Mesenchymal stem cell (in vitro differentiated cells and primary cell): Measurements from ENCODE around the gene ZNF396.

Experiments
- DNase-seq: peaks from one replicate; pipeline ENCODE4 v3.0.0-alpha.2; 2013
- H2AFZ ChIP-seq: one replicate; pipeline ENCODE4 v1.6.1; 2013; ENCODE audit warnings: low read depth, mild to moderate bottlenecking, control low read depth, inconsistent platforms, low read length, moderate library complexity
- H2AK5ac ChIP-seq: 2 replicates; pipeline ENCODE4 v1.6.1; 2013; ENCODE audit warnings: low read length, moderate library complexity, mild to moderate bottlenecking, inconsistent platforms; ENCODE audit not compliant: severe bottlenecking
- H2BK120ac ChIP-seq: one replicate; pipeline ENCODE4 v1.6.1; 2013; ENCODE audit warnings: low read depth, mild to moderate bottlenecking, inconsistent platforms, low read length, moderate library complexity
- H2BK12ac ChIP-seq, 2 experiments: one replicate each; pipeline ENCODE4 v1.6.1; 2013; ENCODE audit warnings: inconsistent platforms in 2 of 2, low read length in 2 of 2, mild to moderate bottlenecking in 2 of 2, moderate library complexity in 2 of 2, control low read depth in 1 of 2
- H2BK15ac ChIP-seq: one replicate; pipeline ENCODE4 v1.6.1; 2013; ENCODE audit warnings: mild to moderate bottlenecking, low read depth, inconsistent platforms; ENCODE audit not compliant: poor library complexity, severe bottlenecking
- H2BK5ac ChIP-seq: 2 replicates; pipeline ENCODE4 v1.6.1; 2013; ENCODE audit warnings: low read depth, mild to moderate bottlenecking, low read length, control low read depth, inconsistent platforms; ENCODE audit not compliant: poor library complexity, severe bottlenecking
- H3K14ac ChIP-seq, 2 experiments: one replicate each; pipeline ENCODE4 v1.6.1; 2013; ENCODE audit warnings: inconsistent platforms in 2 of 2, low read length in 2 of 2, control low read depth in 1 of 2, mild to moderate bottlenecking in 1 of 2, moderate library complexity in 1 of 2
- H3K18ac ChIP-seq, 2 experiments: one replicate each; pipeline ENCODE4 v1.6.1; 2013; ENCODE audit warnings: inconsistent platforms in 2 of 2, low read length in 2 of 2, control low read depth in 1 of 2, low read depth in 1 of 2, mild to moderate bottlenecking in 1 of 2
- H3K23ac ChIP-seq, 2 experiments: one replicate each; pipeline ENCODE4 v1.6.1; 2013; ENCODE audit warnings: inconsistent platforms in 2 of 2, low read length in 2 of 2, mild to moderate bottlenecking in 2 of 2, moderate library complexity in 2 of 2, control low read depth in 1 of 2
- H3K27ac ChIP-seq: 2 replicates; pipeline ENCODE4 v1.5.1; 2013; ENCODE audit warnings: mild to moderate bottlenecking, moderate library complexity, low read length, control low read depth, inconsistent platforms; ENCODE audit not compliant: poor library complexity, severe bottlenecking
- H3K27me3 ChIP-seq, 2 experiments: 2 replicates each; pipeline versions ENCODE4 v1.6.1 to v1.7.0; 2013; ENCODE audit warnings: low read length in 2 of 2, mild to moderate bottlenecking in 2 of 2, moderate library complexity in 2 of 2, control low read depth in 1 of 2, inconsistent platforms in 1 of 2; ENCODE audit not compliant: control insufficient read depth in 1 of 2, insufficient read depth in 1 of 2
- H3K36me3 ChIP-seq, 2 experiments: 2 replicates each; pipeline versions ENCODE4 v1.6.1 to v1.7.0; 2013; ENCODE audit warnings: low read length in 2 of 2, control low read depth in 1 of 2, inconsistent platforms in 1 of 2, low read depth in 1 of 2, mild to moderate bottlenecking in 1 of 2; ENCODE audit not compliant: insufficient read depth in 2 of 2, control insufficient read depth in 1 of 2
- H3K4ac ChIP-seq, 2 experiments: one replicate each; pipeline ENCODE4 v1.6.1; 2013; ENCODE audit warnings: inconsistent platforms in 2 of 2, low read length in 2 of 2, mild to moderate bottlenecking in 2 of 2, moderate library complexity in 2 of 2, control low read depth in 1 of 2, low read depth in 1 of 2
- H3K4me1 ChIP-seq: 2 replicates; pipeline ENCODE4 v1.6.1; 2013; ENCODE audit warnings: low read depth, low read length, control low read depth; ENCODE audit not compliant: control insufficient read depth, insufficient read depth
- H3K4me2 ChIP-seq: 2 replicates; pipeline ENCODE4 v1.6.1; 2013; ENCODE audit warnings: low read length, mild to moderate bottlenecking, inconsistent platforms; ENCODE audit not compliant: poor library complexity, severe bottlenecking
- H3K4me3 ChIP-seq, 2 experiments: 2 replicates each; pipeline versions ENCODE4 v1.5.1 to v1.7.0; 2013; ENCODE audit warnings: low read length in 2 of 2, mild to moderate bottlenecking in 2 of 2, control low read depth in 1 of 2, low read depth in 1 of 2; ENCODE audit not compliant: insufficient read depth in 1 of 2
- H3K79me1 ChIP-seq: replicated peaks from 2 replicates; pipeline ENCODE4 v1.6.1; 2013; ENCODE audit warnings: mild to moderate bottlenecking, control low read depth, low read length, inconsistent platforms; ENCODE audit not compliant: poor library complexity, severe bottlenecking
- H3K9ac ChIP-seq: 2 replicates; pipeline ENCODE4 v1.7.0; 2013; ENCODE audit warnings: mild to moderate bottlenecking, low read length, moderate library complexity
- H3K9me3 ChIP-seq: 2 replicates; pipeline ENCODE4 v1.7.0; 2013; ENCODE audit warnings: mild to moderate bottlenecking, low read length; ENCODE audit not compliant: control insufficient read depth
- H4K8ac ChIP-seq: one replicate; pipeline ENCODE4 v1.6.1; 2013; ENCODE audit warnings: inconsistent platforms, mild to moderate bottlenecking, low read length, moderate library complexity
- H4K91ac ChIP-seq: one replicate; pipeline ENCODE4 v1.6.1; 2013; ENCODE audit warnings: mild to moderate bottlenecking, low read length, inconsistent platforms
- WGBS: methylation state at CpG from one replicate; pipeline ENCODE4 v1.1.7; 2013; ENCODE audit warnings: mixed read lengths; 5-methylcytosine and 5-hydroxymethylcytosine counted together

ZNF396 gene

DNA sequence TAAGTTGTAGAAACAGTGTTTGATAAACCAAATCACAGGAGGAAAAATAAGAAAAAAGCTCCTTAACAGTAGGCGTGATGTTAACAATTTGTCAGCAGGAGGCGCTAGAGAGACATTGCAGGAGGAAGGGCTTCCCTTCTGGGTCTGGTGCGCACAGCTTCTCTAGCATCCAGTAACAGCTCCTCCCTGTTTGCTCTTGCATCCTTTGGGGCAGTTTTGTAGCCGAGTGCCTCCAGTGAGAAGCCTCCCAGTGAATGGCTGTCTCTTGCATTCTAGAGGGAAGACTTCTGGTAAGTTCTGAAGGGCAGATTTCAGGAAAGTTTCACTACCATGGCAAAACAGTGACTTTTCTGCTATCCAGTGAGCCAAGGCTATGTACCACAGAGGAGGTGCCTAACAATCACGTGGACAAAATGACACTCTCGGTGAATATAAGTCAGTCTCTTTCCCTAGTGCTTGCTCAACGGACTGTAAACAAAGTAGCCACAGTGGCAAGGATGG lies 9.5 kb upstream of the ZNF396 start:
- H2AK5ac ChIP-seq, result no peak overlapping the region
- H3K14ac ChIP-seq, result no peak overlapping the region
- H3K4ac ChIP-seq, result no peak overlapping the region
- no peaks in the 10 kb centered on the region for H3K9me3 ChIP-seq
- H3K23ac ChIP-seq, result no peak overlapping the region
- DNase-seq, result peak; percentile 82
- H4K91ac ChIP-seq, result no peak overlapping the region
- no peak overlapping the region for H2BK5ac ChIP-seq
- no peak overlapping the region for H4K8ac ChIP-seq
- peak overlapping the region; percentile 1 for H2AFZ ChIP-seq
- H3K4me1 ChIP-seq, result peaks cover 2% of the 10 kb centered on the region
- no peaks in the 10 kb centered on the region for H3K36me3 ChIP-seq
- H3K4me2 ChIP-seq, result no peak overlapping the region
- H2BK15ac ChIP-seq, result no peak overlapping the region
- H3K27ac ChIP-seq, result no peak overlapping the region
- no peaks in the 10 kb centered on the region for H3K79me1 ChIP-seq
- no peak overlapping the region for H3K4me3 ChIP-seq
- 18% methylated on average over 7 of the region's 7 CpGs for WGBS
- H2BK12ac ChIP-seq, result no peak overlapping the region
- peaks cover 0 to 11% of the 10 kb centered on the region in 2 experiments for H3K27me3 ChIP-seq
- H3K9ac ChIP-seq, result no peak overlapping the region
- no peak overlapping the region for H2BK120ac ChIP-seq
- H3K18ac ChIP-seq, result no peak overlapping the region

DNA sequence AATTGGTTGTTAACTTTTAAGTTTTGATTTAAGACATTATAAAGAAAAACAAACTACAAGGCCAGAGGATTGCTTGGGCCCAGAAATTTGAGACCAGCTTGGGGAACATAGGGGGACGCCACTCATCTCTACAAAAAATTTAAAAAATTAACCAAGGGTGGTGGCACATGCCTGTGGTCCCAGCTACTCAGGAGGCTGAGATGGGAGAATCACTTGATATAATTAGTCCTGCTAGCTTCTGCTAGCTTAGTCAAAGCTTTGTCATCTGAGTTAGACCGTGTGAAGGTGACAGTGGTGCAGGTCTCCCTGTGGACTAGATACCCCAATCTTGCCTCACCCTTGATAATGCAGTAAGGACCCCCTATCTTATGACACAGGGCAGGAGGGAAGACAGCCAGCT lies 6.0 kb upstream of the ZNF396 start:
- no peaks in the 10 kb centered on the region for H3K9me3 ChIP-seq
- H3K27ac ChIP-seq, result no peak overlapping the region
- H3K79me1 ChIP-seq, result no peaks in the 10 kb centered on the region
- H4K8ac ChIP-seq, result no peak overlapping the region
- H3K27me3 ChIP-seq, result peaks cover 11 to 12% of the 10 kb centered on the region in 2 experiments
- no peak overlapping the region for H3K18ac ChIP-seq
- H3K4ac ChIP-seq, result no peak overlapping the region
- no peak overlapping the region for H3K4me2 ChIP-seq
- H3K9ac ChIP-seq, result no peak overlapping the region
- no peak overlapping the region for H3K4me3 ChIP-seq
- H4K91ac ChIP-seq, result no peak overlapping the region
- no peak overlapping the region for H2AFZ ChIP-seq
- DNase-seq, result no peak
- H3K23ac ChIP-seq, result no peak overlapping the region
- H2BK12ac ChIP-seq, result no peak overlapping the region
- no peak overlapping the region for H2BK15ac ChIP-seq
- no peak overlapping the region for H2AK5ac ChIP-seq
- H2BK5ac ChIP-seq, result no peak overlapping the region
- peaks cover 2% of the 10 kb centered on the region for H3K4me1 ChIP-seq
- H3K36me3 ChIP-seq, result no peaks in the 10 kb centered on the region
- 82% methylated on average over 1 of the region's 2 CpGs for WGBS
- H3K14ac ChIP-seq, result no peak overlapping the region
- H2BK120ac ChIP-seq, result no peak overlapping the region

DNA sequence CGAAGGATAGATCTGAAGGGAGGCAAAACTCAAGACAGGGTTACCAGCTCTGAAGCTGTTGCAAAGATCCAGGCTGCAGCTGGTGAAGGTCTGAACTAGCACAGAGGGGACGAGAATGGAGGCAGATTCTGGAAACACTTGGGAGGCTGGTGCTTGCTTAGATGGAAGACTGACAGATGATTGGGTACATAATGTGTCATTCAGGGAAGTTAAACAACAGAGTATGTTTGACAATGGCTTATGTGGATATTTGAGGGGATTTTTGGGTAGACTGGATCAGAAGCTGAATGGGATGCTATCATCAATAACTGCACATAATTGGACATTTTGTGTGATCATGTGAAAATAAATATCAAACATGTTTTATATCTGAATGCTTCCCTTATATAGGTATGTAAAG lies 2.3 kb upstream of the ZNF396 start:
- H2AK5ac ChIP-seq, result no peak overlapping the region
- H3K9me3 ChIP-seq, result no peaks in the 10 kb centered on the region
- no peak overlapping the region for H3K27ac ChIP-seq
- H3K4me2 ChIP-seq, result no peak overlapping the region
- H2BK12ac ChIP-seq, result no peak overlapping the region
- no peak overlapping the region for H3K18ac ChIP-seq
- H4K8ac ChIP-seq, result no peak overlapping the region
- no peak overlapping the region for H2BK5ac ChIP-seq
- no peak overlapping the region for H2BK15ac ChIP-seq
- no peak for DNase-seq
- H2AFZ ChIP-seq, result no peak overlapping the region
- no peak overlapping the region for H3K14ac ChIP-seq
- WGBS, result 86% methylated on average over 2 of the region's 2 CpGs
- no peak overlapping the region for H3K4me3 ChIP-seq
- no peak overlapping the region for H2BK120ac ChIP-seq
- H3K4ac ChIP-seq, result no peak overlapping the region
- no peak overlapping the region for H3K9ac ChIP-seq
- no peak overlapping the region for H3K23ac ChIP-seq
- H3K79me1 ChIP-seq, result peaks cover 5% of the 10 kb centered on the region
- no peak overlapping the region for H4K91ac ChIP-seq
- peaks cover 7% of the 10 kb centered on the region for H3K4me1 ChIP-seq
- H3K27me3 ChIP-seq, result peaks cover 12 to 13% of the 10 kb centered on the region in 2 experiments
- H3K36me3 ChIP-seq, result no peaks in the 10 kb centered on the region

DNA sequence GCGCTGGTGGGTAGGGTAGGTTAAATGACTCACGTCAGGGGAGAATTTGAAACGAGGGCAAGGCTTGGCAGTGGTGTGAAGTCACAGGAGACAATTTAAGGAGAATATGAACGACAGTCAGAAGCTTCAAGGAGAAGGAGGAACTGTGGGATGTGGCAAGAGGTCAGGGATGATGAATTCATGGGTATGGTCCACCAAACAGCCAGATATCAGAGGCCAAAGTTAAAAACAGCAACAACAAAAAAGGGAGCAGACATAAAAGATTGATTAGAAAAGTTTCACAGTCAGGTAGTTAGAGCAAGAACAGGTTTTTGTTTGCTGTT lies 1.4 kb upstream of the ZNF396 start:
- peaks cover 7% of the 10 kb centered on the region for H3K4me1 ChIP-seq
- no peak overlapping the region for H3K4me3 ChIP-seq
- H2AK5ac ChIP-seq, result no peak overlapping the region
- no peak overlapping the region for H2BK12ac ChIP-seq
- DNase-seq, result no peak
- no peak overlapping the region for H3K23ac ChIP-seq
- H2BK120ac ChIP-seq, result no peak overlapping the region
- 69% methylated on average over 4 of the region's 4 CpGs for WGBS
- H3K18ac ChIP-seq, result no peak overlapping the region
- peaks cover 5% of the 10 kb centered on the region for H3K79me1 ChIP-seq
- H2BK5ac ChIP-seq, result no peak overlapping the region
- H3K36me3 ChIP-seq, result peaks cover 0 to 4% of the 10 kb centered on the region in 2 experiments
- H3K4me2 ChIP-seq, result no peak overlapping the region
- H2BK15ac ChIP-seq, result no peak overlapping the region
- no peak overlapping the region for H3K27ac ChIP-seq
- peaks cover 12 to 14% of the 10 kb centered on the region in 2 experiments for H3K27me3 ChIP-seq
- H4K91ac ChIP-seq, result no peak overlapping the region
- no peak overlapping the region for H2AFZ ChIP-seq
- H3K14ac ChIP-seq, result no peak overlapping the region
- H3K9ac ChIP-seq, result peak overlapping the region; percentile 23
- H4K8ac ChIP-seq, result no peak overlapping the region
- H3K9me3 ChIP-seq, result no peaks in the 10 kb centered on the region
- H3K4ac ChIP-seq, result no peak overlapping the region
